ENCODE data around the gene DISP3.

The DISP3 gene

DNA sequence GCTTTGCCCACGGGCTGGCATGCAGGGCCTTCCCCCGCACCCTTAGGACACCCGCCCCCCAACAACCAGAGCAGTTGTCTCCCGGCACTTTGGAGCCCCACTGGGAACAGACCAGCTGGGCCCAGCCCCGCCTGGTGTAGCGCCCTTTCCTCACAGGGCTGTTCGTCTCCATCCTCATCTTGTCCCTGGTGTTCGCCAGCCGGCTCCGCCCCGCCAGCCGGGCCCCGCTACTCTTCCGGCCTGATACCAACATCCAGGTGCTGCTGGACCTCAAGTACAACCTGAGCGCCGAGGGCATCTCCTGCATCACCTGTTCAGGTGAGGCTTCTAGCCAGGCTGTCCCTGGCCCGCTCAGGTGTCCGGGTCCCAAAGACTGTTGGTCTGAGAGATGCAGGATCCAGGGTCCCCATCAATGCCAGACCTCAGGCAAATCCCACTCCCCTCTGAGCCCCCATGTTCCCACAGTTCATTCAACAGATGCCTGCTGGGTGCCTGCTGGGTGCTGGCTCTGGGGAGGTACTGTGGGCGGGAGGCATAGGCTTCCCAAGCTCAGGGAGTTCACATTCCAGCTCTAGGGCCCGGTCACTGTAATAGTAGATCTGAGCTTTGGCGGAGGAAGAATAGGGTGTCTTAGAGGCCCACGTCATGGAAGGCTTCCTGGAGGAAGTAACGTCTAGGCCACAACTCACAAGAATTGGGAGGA, 41.7 kb downstream of the DISP3 start:
- no peak for TF ChIP-seq EZH2 (IDR thresholded peaks at IDR 0.05; ENCODE audit: borderline replicate concordance, low read length)
- no peak for TF ChIP-seq CTCF (IDR thresholded peaks at IDR 0.05; ENCODE audit: low read length)
- no peak overlapping the region for H3K27ac ChIP-seq (ENCODE audit: low read depth, low read length, poor library complexity, severe bottlenecking)
- no peak overlapping the region for H3K4me3 ChIP-seq (ENCODE audit: low read depth, low read length, poor library complexity, severe bottlenecking)
- H3K27me3 ChIP-seq (ENCODE audit: insufficient read depth, low read length) = no peaks in the 10 kb centered on the region
- H3K4me2 ChIP-seq (ENCODE audit: low read length) = no peak overlapping the region
- no peak overlapping the region for H3K9ac ChIP-seq (ENCODE audit: low read length)
- H3K36me3 ChIP-seq (ENCODE audit: insufficient read depth, low read length) = no peaks in the 10 kb centered on the region
- H3F3A ChIP-seq (ENCODE audit: insufficient read depth, low read length) = no peaks in the 10 kb centered on the region
- no peaks in the 10 kb centered on the region for H3K9me3 ChIP-seq (ENCODE audit: low read length)
- no peak overlapping the region for H2AFZ ChIP-seq (ENCODE audit: low read length)
- no peaks in the 10 kb centered on the region for H3K79me2 ChIP-seq (ENCODE audit: insufficient read depth, low read length)
- no peaks in the 10 kb centered on the region for H3K4me1 ChIP-seq (ENCODE audit: insufficient read depth, low read length, severe bottlenecking)
- no peaks in the 10 kb centered on the region for H4K20me1 ChIP-seq (ENCODE audit: insufficient read depth, low read length)
- H3K9me2 ChIP-seq (ENCODE audit: low read depth, low read length) = no peaks in the 10 kb centered on the region

DNA sequence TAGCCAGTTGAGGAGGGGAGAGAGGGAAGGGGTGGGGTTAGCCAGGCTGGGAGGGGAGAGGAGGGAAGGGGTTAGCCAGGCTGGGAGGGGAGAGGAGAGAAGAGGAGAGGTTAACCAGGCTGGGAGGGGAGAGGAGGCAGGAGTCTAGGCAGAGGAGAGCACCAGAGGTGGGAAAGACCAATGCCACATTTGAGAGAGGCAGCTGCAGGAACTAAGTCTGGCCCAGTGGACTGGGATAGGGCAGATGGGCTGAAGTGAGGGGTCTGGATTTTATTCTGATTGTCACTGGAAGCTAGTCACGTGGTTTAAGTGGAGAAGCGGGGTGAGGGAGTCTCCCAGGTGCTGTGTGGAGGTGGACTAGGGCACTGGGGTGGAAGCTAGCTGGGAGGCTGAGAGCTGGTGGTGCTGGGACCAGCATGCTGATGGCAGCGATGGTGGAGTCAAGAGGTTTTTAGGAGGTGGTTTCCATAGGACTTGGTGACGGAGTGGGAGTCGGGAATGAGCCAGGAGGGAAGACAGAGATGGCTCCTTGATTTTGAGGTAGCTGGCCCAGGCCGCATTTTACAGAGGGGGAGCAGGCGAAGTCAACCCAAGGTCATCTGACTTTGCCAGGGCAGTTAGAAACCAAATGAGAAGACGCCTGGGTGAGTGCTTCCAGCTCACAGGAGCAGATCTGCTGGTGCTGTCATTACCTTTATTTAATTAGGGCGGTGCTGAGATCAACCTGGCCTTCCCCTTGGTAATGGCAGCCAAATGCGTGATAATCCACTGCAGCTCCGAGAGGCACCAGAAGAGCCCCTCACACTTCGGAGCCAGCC, 42.8 kb downstream of the DISP3 start:
- Histone ChIP-seq H3K9me3 (ENCODE audit: low read length) (no peaks in the 10 kb centered on the region), H3K36me3 (ENCODE audit: insufficient read depth, low read length) (no peaks in the 10 kb centered on the region), H3K4me2 (ENCODE audit: low read length) (no peak overlapping the region), H3F3A (ENCODE audit: insufficient read depth, low read length) (no peaks in the 10 kb centered on the region), H3K4me1 (ENCODE audit: insufficient read depth, low read length, severe bottlenecking) (no peaks in the 10 kb centered on the region), H3K4me3 (ENCODE audit: low read depth, low read length, poor library complexity, severe bottlenecking) (no peak overlapping the region), H4K20me1 (ENCODE audit: insufficient read depth, low read length) (no peaks in the 10 kb centered on the region), H2AFZ (ENCODE audit: low read length) (no peak overlapping the region), H3K9ac (ENCODE audit: low read length) (no peak overlapping the region), H3K27ac (ENCODE audit: low read depth, low read length, poor library complexity, severe bottlenecking) (no peak overlapping the region), H3K9me2 (ENCODE audit: low read depth, low read length) (no peaks in the 10 kb centered on the region), H3K27me3 (ENCODE audit: insufficient read depth, low read length) (no peaks in the 10 kb centered on the region), H3K79me2 (ENCODE audit: insufficient read depth, low read length) (no peaks in the 10 kb centered on the region)
- TF ChIP-seq CTCF (IDR thresholded peaks at IDR 0.05; ENCODE audit: low read length) (no peak), EZH2 (IDR thresholded peaks at IDR 0.05; ENCODE audit: borderline replicate concordance, low read length) (no peak)

DNA sequence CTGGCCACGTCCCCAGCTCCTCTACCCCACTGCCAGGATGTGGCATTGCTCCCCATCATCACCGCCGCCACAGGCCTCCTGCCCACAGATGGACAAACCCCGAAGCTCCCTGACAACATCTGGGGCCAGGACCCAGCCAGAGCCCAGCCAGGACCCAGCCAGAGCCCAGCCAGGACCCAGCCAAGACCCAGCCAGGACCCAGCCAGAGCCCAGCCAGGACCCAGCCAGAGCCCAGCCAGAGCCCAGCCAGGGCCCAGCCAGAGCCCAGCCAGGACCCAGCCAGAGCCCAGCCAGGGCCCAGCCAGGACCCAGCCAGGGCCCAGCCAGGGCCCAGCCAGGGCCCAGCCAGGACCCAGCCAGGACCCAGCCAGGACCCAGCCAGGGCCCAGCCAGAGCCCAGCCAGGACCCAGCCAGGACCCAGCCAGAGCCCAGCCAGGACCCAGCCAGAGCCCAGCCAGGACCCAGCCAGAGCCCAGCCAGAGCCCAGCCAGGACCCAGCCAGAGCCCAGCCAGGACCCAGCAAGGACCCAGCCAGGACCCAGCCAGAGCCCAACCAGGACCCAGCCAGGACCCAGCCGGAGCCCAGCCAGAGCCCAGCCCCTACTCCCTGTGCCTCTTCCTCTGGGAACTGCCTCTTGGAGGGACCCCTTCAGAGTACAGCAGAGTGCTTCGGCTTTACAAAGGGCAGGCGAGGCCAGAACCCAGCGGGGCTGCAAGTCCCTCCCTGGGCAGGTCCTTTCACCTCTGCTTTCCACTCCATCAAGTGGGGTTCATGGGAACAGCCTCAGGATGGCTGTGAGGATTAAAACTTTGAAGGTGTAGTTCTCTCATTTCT, 43.7 kb downstream of the DISP3 start:
- Histone ChIP-seq H3K27me3 (ENCODE audit: insufficient read depth, low read length) (no peaks in the 10 kb centered on the region), H3K4me1 (ENCODE audit: insufficient read depth, low read length, severe bottlenecking) (no peaks in the 10 kb centered on the region), H3K4me2 (ENCODE audit: low read length) (no peak overlapping the region), H3K9me2 (ENCODE audit: low read depth, low read length) (no peaks in the 10 kb centered on the region), H3K4me3 (ENCODE audit: low read depth, low read length, poor library complexity, severe bottlenecking) (no peak overlapping the region), H4K20me1 (ENCODE audit: insufficient read depth, low read length) (no peaks in the 10 kb centered on the region), H3F3A (ENCODE audit: insufficient read depth, low read length) (no peaks in the 10 kb centered on the region), H2AFZ (ENCODE audit: low read length) (no peak overlapping the region), H3K79me2 (ENCODE audit: insufficient read depth, low read length) (no peaks in the 10 kb centered on the region), H3K36me3 (ENCODE audit: insufficient read depth, low read length) (no peaks in the 10 kb centered on the region), H3K9me3 (ENCODE audit: low read length) (no peaks in the 10 kb centered on the region), H3K9ac (ENCODE audit: low read length) (no peak overlapping the region), H3K27ac (ENCODE audit: low read depth, low read length, poor library complexity, severe bottlenecking) (no peak overlapping the region)
- TF ChIP-seq EZH2 (IDR thresholded peaks at IDR 0.05; ENCODE audit: borderline replicate concordance, low read length) (no peak), CTCF (IDR thresholded peaks at IDR 0.05; ENCODE audit: low read length) (no peak)

All from OCI-LY1 (cell line).